Measurements from ENCODE around the gene DNLZ.

DNA sequence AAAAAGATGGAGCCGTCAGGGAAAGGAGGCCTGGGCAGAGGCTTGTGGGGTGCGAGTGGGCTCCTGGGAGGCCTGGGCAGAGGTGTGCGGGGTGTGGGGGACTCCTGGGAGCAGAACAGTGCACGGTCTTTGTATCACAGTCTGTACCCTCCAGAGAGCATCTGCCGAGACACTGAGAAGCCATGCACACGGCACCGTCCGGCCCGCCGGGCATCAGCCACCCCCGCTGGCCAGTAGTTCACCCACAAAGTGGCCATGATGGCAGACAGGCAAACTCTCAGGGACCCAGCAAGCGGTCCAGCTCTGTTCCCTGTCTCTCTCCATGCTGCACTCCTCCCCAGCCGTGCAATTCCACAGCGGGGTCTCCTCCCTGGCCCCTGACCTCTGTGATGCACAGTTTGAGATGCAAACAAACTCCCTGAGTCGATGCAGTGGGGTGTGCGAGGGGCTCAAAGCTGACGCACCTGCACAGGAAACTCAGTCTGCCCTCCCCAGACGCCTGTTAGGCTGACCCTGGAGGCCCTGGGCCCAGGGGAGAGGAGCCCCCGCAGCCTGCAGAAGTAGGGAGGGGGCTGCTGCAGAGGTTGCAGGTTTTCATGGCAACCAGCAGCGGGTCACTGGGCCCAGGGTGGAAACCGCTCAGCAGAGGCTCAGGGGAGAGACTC lies 45.3 kb downstream of the DNLZ start:
- TF ChIP-seq GATA3 (IDR thresholded peaks at IDR 0.05; ENCODE audit: low read depth, low read length) (no peak), GATA2 (IDR thresholded peaks at IDR 0.05; ENCODE audit: low read depth, low read length) (no peak)

All from SH-SY5Y (cell line).